A549 treated with GW870086 at 1 μM for 4 hours (cell line): Measurements from ENCODE around the gene PTTG2. TPM values are rescaled to one million over a fixed set of nuclear protein-coding genes. Genes with fewer than 3 reads are reported as not detected.

Source experiments
- total RNA-seq: library from RNA; stranded (reverse); fragments of 200-300 nt; extraction: Qiagen RNA extraction; gene quantifications from 5 replicates; pipeline ENCODE4 v1.2.3, GENCODE V29; 2022; ENCODE audit warnings: low read depth

PTTG2 gene
- not detected in 5 replicates for total RNA-seq

GRCh38 chr4:37960098-37960497, at the start of gene PTTG2:
TSS of gene PTTG2 (plus strand) at chr4:37960398. CDS start at chr4:37960435, 37 bp downstream.

Other genes starting within 250 kb of the PTTG2 start
- 15.0 to 17.1 TPM (median 16.3 TPM) in 5 replicates for gene PGM2, start 133.7 kb upstream of the PTTG2 start, total RNA-seq
- gene TBC1D1, start 69.3 kb upstream of the PTTG2 start, total RNA-seq = 20.2 to 27.8 TPM (median 25.9 TPM) in 5 replicates